Panc1 (cell line): Measurements from ENCODE around the gene TMEM51. TPM values are rescaled to one million over a fixed set of nuclear protein-coding genes. Genes with fewer than 3 reads are reported as not detected.

ENCODE experiments used
- ATAC-seq: fragments of 200-7000 bp; cut with Tn5 transposase; 2 replicates; pipeline ENCODE4 v1.9.1; 2020; ENCODE audit warnings: mild to moderate bottlenecking, moderate library complexity
- BruUV-seq: library from RNA; stranded (reverse); fragments of 400-500 nt; replicated peaks from 2 replicates; lab custom pipeline; 2021; lab: Mats Ljungman, UMichigan
- CTCF ChIA-PET: fragments of 300-600 bp; sonication (Branson Sonifier 250); formaldehyde crosslinking; loops from one replicate; lab custom pipeline; 2022; ENCODE audit warnings: antibody characterized with exemption; lab: Charles Lee
- POLR2A ChIA-PET: fragments of 300-600 bp; sonication (Branson Sonifier 250); formaldehyde crosslinking; loops from one replicate; lab custom pipeline; 2022; ENCODE audit warnings: antibody characterized with exemption; lab: Charles Lee
- DNase-seq: peaks from one replicate; pipeline ENCODE4 v3.0.0-alpha.2; 2010; ENCODE audit warnings: low read depth, low spot score
- H3K27ac ChIP-seq: 2 replicates; pipeline ENCODE4 v1.5.1; 2011; ENCODE audit warnings: mild to moderate bottlenecking, low read length, inconsistent platforms
- H3K27me3 ChIP-seq: fragments of 200-500 bp; sonication (Bioruptor generic); 2 replicates; pipeline ENCODE4 v1.6.0; 2014; ENCODE audit warnings: low read length, inconsistent platforms; ENCODE audit not compliant: control insufficient read depth, insufficient read depth
- H3K36me3 ChIP-seq: fragments of 200-500 bp; sonication (Bioruptor generic); 2 replicates; pipeline ENCODE4 v1.5.1; 2014; ENCODE audit warnings: inconsistent platforms, mild to moderate bottlenecking, low read length, moderate library complexity; ENCODE audit not compliant: control insufficient read depth, insufficient read depth
- H3K4me1 ChIP-seq: 2 replicates; pipeline ENCODE4 v1.5.1; 2011; ENCODE audit warnings: inconsistent platforms, mild to moderate bottlenecking, low read length, moderate library complexity; ENCODE audit not compliant: control insufficient read depth, insufficient read depth
- H3K4me3 ChIP-seq, 2 experiments: 2 replicates each; pipeline ENCODE4 v1.5.1; 2011 to 2012; ENCODE audit warnings: low read depth in 2 of 2, low read length in 2 of 2, mild to moderate bottlenecking in 2 of 2, inconsistent platforms in 1 of 2, moderate library complexity in 1 of 2
- H3K9me3 ChIP-seq: fragments of 200-500 bp; sonication (Bioruptor generic); 2 replicates; pipeline ENCODE4 v1.5.1; 2014; ENCODE audit warnings: low read depth, mild to moderate bottlenecking, inconsistent platforms, low read length, moderate library complexity; ENCODE audit not compliant: control insufficient read depth, insufficient read depth
- CTCF ChIP-seq: fragments of 450-650 bp; IDR thresholded peaks from 2 replicates; pipeline ENCODE4 v1.5.1; 2017; ENCODE audit warnings: mild to moderate bottlenecking
- POLR2AphosphoS5 ChIP-seq: IDR thresholded peaks from 2 replicates; pipeline ENCODE4 v1.6.1; 2012; ENCODE audit warnings: mild to moderate bottlenecking, low read depth, low read length, moderate library complexity
- SIN3A ChIP-seq: IDR thresholded peaks from 2 replicates; pipeline ENCODE4 v1.6.1; 2012; ENCODE audit warnings: low read depth, mild to moderate bottlenecking, low read length, moderate library complexity, borderline replicate concordance; ENCODE audit not compliant: insufficient read depth
- TCF7L2 ChIP-seq: IDR thresholded peaks from 2 replicates; pipeline ENCODE4 v1.6.1; 2011; ENCODE audit warnings: mild to moderate bottlenecking, low read depth, low read length, inconsistent platforms
- in situ Hi-C: cut with HindIII; loops from 2 replicates; pipeline ENCODE4 v1.10.0; 2016; ENCODE audit warnings: low sequenced_read_pairs, low pct_unique_long_range_greater_than_20kb
- intact Hi-C: fragments of 100-400 bp; cut with micrococcal nuclease; formaldehyde crosslinking; loops from one replicate; pipeline ENCODE4 v1.10.0; 2022; ENCODE audit not compliant: unreplicated experiment
- total RNA-seq: library from RNA; stranded (reverse); gene quantifications from one replicate; pipeline ENCODE4 v1.2.1, GENCODE V29; 2021; ENCODE audit not compliant: unreplicated experiment
- TF ChIP-seq, protein P1 (sequence below), 2 experiments: IDR thresholded peaks; 2 replicates each; pipeline ENCODE4 v1.6.1; 2011 to 2012; ENCODE audit warnings: low read depth in 2 of 2, control low read depth in 1 of 2, low read length in 1 of 2, mild to moderate bottlenecking in 1 of 2, moderate library complexity in 1 of 2; ENCODE audit not compliant: insufficient read depth in 1 of 2

TMEM51 gene
- total RNA-seq, 1 experiment from 2014 or later, result 25.8 TPM

DNA sequence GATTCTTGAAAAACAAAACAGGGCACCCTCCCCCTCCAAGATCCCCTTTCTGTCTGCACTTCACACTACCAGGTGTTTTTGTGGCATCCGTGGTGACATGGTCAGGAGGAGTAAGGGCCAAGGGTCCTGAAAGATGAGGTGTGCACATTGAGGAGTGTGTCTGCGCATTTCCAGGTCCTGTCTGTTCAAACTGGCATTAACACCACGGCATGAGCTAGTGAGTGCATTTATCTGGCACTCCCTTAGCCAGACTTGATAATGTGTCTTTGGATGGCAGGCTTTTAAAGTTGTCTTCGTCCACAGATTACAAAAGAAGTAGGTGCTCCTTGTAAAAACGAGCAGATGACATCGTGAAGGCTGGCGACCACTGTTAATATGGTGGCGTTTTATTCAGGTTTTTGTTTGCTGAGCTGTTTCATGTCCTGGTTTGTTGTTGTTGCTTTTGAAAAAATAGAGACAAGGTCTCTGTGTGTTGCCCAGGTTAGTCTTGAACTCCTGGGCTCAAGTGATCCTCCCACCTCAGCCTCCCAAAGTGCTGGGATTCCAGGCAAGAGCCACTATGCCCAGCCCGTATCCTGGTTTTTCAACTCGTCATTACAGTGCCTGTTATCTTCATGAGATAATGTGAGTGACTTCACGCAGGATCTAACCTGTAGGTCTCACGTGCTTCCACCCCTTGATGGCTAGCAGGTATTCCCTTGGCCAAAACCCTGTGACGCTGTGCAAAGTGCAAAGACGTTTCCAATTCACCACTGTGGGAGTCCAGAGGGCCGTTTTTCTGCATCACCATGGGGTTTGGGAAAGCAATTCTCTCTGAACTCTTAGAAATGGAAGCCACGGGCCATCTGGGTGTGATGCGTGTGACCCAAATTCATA, 4.2 kb downstream of the TMEM51 start:
- intact Hi-C loops (no loop called here), in situ Hi-C loops (no loop called here)
- Histone ChIP-seq H3K9me3 (no peaks in the 10 kb centered on the region), H3K36me3 (no peaks in the 10 kb centered on the region), H3K27me3 (no peaks in the 10 kb centered on the region), H3K4me3 (peak overlapping the region in 1 of 2 experiments; percentile 87; a peak in 2 of 4 replicates), H3K27ac (peak overlapping the region; percentile 68), H3K4me1 (peaks cover 45% of the 10 kb centered on the region)
- BruUV-seq, result no TSS peak
- ChIA-PET POLR2A (interaction anchor here (0.7 to 1.6 kb wide), 2 partner anchors 11 to 16 kb away, joined by 3 to 4 read pairs; no protein-coding TSS in a partner anchor), CTCF (interaction anchor here (0.6 to 1.7 kb wide), 2 partner anchors 114 to 126 kb away, joined by 3 to 6 read pairs; no protein-coding TSS in a partner anchor)
- DNase-seq (no peak), ATAC-seq (no peak)
- TF ChIP-seq SIN3A (no peak), POLR2AphosphoS5 (no peak), TCF7L2 (no peak), CTCF (no peak)
- TF ChIP-seq, protein P1, sequence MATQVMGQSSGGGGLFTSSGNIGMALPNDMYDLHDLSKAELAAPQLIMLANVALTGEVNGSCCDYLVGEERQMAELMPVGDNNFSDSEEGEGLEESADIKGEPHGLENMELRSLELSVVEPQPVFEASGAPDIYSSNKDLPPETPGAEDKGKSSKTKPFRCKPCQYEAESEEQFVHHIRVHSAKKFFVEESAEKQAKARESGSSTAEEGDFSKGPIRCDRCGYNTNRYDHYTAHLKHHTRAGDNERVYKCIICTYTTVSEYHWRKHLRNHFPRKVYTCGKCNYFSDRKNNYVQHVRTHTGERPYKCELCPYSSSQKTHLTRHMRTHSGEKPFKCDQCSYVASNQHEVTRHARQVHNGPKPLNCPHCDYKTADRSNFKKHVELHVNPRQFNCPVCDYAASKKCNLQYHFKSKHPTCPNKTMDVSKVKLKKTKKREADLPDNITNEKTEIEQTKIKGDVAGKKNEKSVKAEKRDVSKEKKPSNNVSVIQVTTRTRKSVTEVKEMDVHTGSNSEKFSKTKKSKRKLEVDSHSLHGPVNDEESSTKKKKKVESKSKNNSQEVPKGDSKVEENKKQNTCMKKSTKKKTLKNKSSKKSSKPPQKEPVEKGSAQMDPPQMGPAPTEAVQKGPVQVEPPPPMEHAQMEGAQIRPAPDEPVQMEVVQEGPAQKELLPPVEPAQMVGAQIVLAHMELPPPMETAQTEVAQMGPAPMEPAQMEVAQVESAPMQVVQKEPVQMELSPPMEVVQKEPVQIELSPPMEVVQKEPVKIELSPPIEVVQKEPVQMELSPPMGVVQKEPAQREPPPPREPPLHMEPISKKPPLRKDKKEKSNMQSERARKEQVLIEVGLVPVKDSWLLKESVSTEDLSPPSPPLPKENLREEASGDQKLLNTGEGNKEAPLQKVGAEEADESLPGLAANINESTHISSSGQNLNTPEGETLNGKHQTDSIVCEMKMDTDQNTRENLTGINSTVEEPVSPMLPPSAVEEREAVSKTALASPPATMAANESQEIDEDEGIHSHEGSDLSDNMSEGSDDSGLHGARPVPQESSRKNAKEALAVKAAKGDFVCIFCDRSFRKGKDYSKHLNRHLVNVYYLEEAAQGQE (IDR thresholded peaks at IDR 0.05; ENCODE audit: insufficient read depth in 1 of 2, low read depth in 2 of 2, low read length in 1 of 2), result no peak

DNA sequence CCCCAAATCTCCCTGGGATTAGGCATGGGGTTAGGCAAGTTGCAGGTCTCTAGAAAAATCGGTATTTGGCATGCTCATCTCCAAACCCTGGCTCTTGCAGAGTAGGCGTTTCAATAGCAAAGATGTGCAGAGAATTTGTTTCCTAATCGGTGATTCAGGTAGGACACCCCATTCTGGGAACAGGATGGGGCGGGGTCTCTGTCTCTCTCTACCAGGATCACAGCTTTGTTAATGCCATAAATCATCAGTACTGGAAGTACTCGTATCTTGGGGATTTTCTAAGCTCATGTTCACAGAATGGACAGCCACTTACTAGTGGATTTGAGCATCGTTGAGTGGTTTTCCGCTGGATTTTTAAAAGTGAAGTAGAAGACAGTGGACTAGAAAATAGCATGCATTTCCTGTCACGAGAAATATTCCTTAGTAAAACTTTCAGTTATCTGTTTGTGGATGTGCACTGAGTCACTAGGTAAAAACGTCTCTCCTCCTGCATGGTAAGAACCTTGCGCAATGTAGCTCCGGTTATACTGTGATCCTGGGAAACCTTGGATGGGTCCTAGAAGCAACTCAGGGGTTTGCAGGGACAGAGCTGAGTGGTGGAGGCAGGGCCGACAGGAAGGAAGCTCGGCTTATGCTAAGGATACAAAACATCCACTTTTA, 5.1 kb downstream of the TMEM51 start:
- Histone ChIP-seq H3K27ac (peak overlapping the region; percentile 68), H3K36me3 (no peaks in the 10 kb centered on the region), H3K4me1 (peaks cover 45% of the 10 kb centered on the region), H3K9me3 (no peaks in the 10 kb centered on the region), H3K4me3 (peak overlapping the region; percentile 10 to 87; a peak in 3 of 4 replicates), H3K27me3 (no peaks in the 10 kb centered on the region)
- no TSS peak for BruUV-seq
- in situ Hi-C loops, result no loop called here
- intact Hi-C loops, result no loop called here
- no peak for DNase-seq
- no peak for TF ChIP-seq SIN3A
- TF ChIP-seq, protein P1 (IDR thresholded peaks at IDR 0.05; ENCODE audit: insufficient read depth in 1 of 2, low read depth in 2 of 2, low read length in 1 of 2), result no peak
- TF ChIP-seq TCF7L2, result no peak
- no peak for TF ChIP-seq CTCF
- no peak for TF ChIP-seq POLR2AphosphoS5
- ChIA-PET CTCF (no interaction called here), POLR2A (no interaction called here)
- ATAC-seq, result no peak
